GM18867 (cell line): ENCODE results near the gene KLF16.

Source experiments
- ATAC-seq: cut with Tn5 transposase; IDR thresholded peaks from one replicate; pipeline ENCODE4 v1.9.1; 2021; ENCODE audit warnings: mild to moderate bottlenecking, moderate library complexity; ENCODE audit not compliant: unreplicated experiment

KLF16 gene

GRCh38 chr19:1871140-1871597, 7.8 kb upstream of the KLF16 start:
- no peak for ATAC-seq

- ATAC-seq, result no peak
These were observed 5.6 kb upstream of the KLF16 start for GRCh38 chr19:1868971-1869370.

- ATAC-seq, result no peak
These were observed 4.0 kb upstream of the KLF16 start for GRCh38 chr19:1867349-1867724.

DNA sequence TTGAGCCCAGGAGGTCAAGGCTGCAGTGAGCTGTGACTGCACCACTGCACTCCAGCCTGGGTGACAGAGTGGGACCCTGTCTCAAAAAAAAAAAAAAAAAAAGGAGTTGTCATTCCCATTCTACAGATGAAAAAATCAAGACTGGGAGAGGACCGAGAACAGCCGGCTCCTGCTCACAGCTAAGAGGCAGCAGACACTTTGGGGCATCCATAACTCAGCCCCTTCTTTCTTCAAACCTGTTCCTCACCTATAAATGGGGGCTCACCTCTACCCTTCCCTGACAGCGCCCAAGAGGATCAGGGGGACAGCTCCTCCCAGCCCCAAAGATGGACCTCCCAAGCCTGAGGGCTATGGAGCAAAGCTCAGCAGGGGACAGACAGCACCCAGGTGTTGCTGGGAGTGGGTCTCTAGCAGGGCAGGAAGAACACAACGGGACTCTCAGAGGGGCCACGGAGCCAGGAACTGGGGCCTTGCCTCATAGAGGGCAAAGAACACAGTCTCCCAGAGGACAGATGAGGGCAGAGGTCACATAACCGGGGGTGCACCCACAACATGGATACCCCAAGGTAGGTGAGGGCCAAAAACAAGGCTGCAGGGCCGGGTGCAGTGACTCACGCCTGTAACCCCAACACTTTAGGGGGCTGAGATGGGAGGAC, 3.4 kb upstream of the KLF16 start:
- no peak for ATAC-seq

DNA sequence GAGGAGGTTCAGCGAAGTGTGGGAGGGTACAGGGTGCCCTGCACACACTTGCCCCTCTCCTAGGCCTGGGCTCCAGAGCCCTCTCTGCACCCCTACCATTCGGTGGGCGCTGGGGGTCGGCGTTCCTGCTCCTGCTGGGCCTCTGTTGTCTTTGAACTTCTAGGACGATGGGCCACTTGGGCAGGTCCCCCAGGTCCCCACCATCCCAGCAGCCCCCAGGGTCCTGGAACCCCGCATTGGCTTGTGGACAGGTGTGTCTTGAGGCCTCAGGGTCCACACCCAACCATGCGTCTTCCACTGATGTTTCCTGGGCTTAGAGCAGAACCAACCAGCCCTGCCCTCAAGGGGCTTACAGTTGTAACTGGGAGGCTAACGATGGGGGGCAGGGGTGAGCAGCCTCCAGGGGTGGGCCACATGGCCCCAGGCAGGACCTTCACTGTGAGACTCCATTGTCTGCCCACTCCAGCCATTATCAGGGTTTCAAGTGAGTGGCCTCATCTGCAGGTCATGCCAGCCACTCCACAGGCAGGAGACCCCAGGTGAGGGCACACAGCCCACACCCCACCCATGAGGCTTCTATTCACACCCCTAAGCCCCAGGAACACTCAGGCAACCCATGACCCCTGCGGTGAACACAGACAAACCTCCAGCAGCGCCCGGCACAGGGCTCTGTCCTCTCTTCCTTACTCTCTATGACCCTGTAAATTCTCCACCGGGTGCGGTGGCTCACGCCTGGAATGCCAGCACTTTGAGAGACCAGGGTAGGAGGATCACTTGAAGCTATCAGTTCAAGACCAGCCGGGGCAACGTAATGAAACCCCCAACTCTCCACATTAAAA, 2.0 kb upstream of the KLF16 start:
- no peak for ATAC-seq

- peak; percentile 32 for ATAC-seq
These were observed 1.2 kb upstream of the KLF16 start for GRCh38 chr19:1864480-1865171.

GRCh38 chr19:1863638-1864479, 480 bp upstream of the KLF16 start:
- ATAC-seq, result peak; percentile 56

DNA sequence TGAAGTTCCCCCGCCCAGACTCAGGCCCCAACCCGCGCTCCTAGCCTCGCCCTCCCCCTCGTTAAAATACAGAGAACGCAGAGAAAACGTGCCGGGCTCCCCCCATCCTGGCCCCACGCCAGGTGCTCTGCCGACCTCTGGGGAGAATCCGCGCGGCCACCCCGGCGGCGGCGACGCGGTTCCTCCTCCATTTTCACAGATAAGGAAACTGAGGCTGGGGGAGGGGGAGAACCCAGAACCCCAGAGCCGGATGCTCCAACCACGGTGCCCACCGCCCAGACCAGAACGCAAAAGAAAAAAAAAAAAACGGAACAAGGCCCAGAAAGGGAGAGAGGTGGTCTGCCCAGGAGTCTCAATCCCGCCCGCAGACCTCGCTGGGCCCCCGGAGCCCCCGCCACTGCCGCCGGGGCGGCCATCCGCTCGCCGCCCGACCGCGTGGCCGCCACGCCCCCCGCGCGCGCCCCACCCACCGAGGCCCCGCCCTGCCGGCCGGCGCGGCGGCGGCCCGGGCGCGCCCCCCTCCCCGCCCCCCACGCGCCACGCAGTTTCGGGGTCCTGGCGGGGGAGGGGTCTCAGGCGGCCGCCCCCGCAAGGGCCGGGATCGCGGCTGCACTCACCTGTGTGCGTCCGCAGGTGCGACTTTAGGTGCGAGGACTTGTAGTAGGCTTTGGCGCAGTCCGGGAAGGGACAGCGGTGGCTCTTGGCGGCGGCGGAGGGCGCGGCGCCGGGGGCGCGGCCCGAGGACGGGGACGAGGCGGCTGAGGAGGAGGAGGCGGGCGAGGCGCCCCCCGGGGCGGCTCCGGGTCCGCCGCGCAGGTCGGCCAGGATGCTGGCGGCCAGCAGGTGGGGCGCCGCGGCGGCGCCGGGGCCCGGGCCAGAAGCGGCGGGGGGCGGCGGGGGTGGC, 703 bp downstream of the KLF16 start:
- peak; percentile 15 for ATAC-seq

DNA sequence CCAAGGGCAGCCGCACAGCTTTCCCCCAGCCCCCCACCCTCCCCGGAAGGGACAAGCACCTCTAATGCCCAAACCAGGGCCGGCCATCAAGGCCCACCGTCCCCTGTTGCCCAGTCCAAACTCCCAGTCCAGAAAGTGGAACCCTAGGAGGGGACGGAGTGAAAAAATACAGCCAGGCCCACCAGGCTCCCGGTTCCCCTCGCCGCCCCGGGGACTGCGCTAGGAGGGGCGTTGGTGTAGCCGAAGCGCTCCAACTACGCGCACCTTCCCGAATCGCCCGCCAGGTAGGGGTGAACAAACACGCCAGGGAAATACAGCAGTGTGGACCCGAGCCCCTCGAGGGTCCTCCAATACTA, 1.3 kb downstream of the KLF16 start:
- ATAC-seq, result no peak

- no peak for ATAC-seq
These were observed 1.8 kb downstream of the KLF16 start for GRCh38 chr19:1861599-1862031.

DNA sequence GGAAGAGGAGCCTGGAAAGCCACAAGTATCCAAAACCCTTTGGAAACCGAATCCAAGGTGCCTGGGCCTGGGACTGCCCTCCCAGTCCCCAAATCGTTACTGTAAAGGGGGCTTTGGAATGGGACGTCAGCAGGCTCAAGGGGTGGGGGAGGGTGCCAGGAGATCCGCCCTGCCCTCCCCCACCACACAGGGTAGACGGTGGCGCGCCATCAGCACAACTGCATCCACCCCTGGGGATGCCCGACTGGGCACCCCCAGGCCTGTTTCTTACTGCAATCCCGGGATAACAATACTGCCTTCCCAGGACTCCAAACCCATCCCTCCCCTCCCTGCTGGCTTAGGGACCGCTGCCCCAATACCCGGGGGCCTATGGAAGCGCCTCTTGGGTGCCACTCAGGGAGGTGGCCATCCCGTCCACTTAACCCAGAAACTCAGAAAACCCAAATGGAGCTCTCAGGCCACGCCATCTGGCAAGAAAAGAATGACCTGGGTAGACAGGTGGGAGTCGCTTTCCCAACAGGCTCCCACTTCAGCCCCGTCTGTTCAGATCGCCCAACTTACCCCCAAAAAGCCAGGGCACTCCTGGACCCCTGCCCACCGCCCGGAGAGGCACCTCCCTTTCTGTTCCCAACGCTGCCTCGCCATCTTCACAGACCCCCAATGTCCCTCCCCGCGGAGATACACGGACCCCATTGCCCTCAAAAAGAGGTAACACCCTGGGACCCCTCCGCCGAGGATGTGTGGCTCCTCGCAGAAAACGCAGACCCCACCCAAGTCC, 2.4 kb downstream of the KLF16 start:
- ATAC-seq, result no peak

GRCh38 chr19:1860042-1860775, 3.2 kb downstream of the KLF16 start:
- no peak for ATAC-seq

- ATAC-seq, result no peak
These were observed 4.0 kb downstream of the KLF16 start for GRCh38 chr19:1859331-1859781.

- ATAC-seq, result no peak
These were observed 4.8 kb downstream of the KLF16 start for GRCh38 chr19:1858412-1859081.

DNA sequence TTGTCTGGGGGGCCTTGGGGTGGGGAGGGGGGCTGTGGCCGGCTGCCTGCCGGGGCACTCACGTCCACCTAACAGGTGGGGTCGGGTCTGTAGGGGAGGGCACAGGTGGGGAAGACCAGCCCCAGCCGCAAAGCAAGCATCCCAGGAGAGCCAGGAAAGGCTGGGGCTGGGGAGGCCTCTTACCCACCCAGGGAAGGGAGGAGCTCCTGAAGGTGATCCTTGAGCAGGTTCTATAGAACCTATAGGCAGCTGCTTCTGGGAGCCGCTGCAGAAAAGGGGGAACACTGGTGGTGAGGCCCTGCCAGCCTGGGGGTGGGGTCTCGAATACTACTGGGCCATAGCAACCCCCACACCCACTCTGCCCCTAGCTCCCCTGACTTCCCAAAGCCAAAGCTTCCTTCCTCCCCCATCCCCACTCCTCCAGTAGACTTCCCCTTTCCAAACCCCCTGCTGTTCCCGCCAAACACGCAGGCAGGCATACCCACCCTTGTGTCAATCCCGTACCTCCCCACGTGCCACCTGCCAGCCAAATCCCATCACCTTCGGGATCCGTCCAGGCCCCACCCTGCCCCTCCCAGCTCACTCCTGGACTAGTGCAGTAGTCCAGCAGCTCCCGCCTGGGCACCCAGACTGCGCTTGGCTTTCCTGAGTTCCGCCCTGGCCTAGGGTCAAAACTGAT, 5.6 kb downstream of the KLF16 start:
- ATAC-seq, result no peak

DNA sequence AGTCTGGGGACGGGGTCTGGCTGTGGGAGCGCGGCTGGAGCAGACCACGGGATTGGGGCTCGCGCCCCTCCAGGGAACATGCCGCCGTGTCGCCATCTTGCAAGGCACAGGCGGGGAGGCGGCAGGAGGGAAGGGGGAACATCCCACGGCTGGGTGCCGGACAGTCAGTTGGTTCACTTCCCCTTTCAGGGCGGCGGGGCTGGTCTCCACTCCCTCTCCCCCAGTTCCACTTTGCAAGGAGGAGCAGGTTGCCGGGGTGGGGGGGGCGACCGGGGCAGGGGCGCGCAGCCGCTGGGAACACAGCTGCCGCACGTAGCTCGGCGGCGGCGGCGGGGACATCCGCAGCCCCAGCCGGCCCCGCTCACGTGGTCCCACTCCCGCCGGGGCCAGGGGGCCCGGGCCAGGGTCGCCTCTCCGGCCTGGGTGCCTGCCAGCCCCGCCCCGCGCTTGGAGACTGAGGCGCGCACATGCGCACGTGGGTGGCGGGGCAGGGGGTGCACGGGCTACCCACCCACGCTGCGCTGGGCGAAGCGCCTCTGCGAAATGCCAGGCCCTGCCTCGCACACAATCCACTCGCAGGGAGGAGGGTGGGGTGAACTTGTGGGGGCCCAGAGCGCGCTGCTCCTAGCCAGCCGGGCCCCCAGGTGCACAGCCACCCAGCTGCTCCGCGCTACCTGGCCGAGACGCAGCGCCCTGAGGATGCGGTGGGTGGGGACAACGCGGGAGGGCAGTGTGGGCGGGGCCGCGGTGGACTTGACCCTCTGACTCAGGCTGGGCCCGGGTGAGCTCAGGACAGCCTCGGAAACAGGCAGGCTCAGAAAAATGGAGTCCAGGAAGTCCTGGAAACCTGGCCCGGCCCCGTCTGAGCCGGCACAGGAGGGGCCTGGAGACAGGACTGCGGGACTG, 6.4 kb downstream of the KLF16 start:
- ATAC-seq, result no peak
